GM19035 (cell line): Measurements from ENCODE around the gene PLEKHN1.

ENCODE experiments used
- ATAC-seq: cut with Tn5 transposase; IDR thresholded peaks from one replicate; pipeline ENCODE4 v1.9.1; 2021; ENCODE audit not compliant: unreplicated experiment

PLEKHN1 gene

DNA sequence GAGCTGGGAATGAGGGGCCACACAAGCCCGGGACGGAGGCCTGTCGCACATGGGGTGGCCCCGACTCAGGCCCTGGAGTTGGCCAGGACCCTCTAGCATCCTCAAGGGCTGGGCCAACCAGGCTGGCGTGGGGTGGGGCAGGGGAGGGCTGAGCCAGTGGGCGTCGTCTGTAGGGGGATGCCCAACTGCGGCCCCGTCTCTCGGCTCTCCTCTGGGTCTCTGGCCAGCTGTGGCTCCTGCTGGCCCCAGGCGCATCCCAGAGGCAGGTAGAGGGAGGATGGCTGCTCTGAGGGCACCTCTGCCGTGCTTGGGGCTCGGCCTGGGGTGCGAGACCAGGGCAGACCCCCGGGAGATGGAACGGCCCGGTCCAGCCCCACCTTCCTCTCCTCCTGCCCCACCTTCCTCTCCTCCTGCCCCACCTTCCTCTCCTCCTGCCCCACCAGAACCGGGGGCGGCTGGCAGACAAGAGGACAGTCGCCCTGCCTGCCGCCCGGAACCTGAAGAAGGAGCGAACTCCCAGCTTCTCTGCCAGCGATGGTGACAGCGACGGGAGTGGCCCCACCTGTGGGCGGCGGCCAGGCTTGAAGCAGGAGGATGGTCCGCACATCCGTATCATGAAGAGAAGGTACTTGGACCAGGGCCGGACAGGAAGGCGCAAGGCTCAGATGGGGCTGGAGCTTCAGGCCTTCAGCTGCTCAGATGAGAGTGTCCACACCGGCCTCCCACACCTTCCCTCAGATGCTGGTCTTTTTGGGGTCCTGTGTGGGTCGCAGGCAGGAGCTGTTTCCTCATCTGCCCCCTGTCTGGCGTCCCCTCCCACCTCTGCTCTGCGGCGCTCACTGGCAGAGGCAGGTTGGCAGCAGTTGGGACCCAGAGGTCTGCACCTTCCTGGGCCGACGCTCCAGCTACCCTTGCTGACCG, 36.3 kb upstream of the PLEKHN1 start:
- no peak for ATAC-seq

DNA sequence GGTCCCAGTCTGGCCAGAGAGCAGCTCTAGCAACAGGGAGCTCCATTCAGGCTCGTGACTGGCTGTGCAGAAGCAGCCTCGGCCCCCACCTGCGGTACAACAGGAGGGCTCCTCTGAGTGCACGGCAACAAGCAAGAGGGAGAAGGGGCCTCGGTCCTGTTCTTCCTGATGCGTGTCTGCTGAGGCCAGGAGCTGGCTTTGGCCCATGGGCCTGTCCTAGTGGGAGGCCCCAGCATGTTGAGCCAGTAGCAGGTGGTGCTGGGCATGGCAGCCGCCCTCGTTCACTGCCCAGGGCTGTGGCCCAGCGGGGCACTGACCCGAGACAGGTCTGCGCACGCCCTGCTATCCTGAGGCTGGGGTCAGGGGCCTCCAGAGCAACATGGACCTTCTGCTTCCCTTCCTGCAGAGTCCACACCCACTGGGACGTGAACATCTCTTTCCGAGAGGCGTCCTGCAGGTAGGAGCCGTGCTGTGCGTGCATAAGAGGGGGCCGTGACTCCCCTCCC, 35.6 kb upstream of the PLEKHN1 start:
- no peak for ATAC-seq

DNA sequence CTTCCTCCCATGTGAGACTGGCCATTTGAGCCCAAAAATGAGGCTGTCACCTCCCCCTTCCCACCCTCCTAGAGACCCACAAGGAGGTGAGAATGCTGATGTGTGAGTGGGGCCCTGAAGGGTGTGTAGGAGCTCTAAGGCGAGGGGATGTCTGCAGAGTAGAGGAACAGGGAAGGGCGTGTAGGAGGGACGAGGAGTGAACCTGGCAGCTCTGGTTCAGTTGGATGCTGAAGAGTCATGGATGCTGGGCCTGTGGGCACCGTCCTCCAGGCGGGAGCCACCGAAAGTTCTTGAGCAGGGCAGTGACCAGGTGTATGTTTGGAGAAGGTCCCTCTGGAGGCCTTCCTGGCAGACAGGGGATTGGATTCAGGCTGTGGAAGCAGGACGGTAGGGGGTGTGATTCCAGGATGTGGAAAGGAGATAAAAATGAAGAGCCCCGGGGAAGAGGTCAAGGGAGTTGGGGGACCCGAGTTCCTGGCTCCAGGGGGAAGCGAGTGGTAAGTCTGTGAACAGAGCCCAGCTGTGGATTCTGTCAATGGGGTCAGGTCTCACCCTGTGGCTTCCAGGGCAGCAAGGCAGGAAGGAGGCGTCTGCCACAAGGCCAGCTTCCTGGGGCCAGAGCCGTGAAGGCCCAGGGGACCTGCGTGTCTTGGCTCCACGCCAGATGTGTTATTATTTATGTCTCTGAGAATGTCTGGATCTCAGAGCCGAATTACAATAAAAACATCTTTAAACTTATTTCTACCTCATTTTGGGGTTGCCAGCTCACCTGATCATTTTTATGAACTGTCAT, 34.7 kb upstream of the PLEKHN1 start:
- ATAC-seq: no peak

DNA sequence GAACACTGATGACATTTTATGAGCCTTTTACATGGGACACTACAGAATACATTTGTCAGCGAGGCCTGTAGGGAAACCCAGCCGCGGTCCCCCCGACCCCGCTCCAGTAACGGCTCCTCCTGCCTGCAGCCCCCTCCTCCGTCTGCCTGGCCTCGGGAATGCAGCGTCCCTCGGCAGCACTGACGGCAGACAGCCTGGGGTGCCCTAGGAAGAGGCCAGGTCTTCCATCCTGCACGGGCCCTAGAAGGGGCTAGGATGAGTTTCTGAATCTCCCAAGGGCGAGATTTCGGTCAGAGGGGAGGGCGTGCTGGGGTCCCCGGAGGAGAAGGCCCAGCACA, 34.1 kb upstream of the PLEKHN1 start:
- ATAC-seq: no peak

DNA sequence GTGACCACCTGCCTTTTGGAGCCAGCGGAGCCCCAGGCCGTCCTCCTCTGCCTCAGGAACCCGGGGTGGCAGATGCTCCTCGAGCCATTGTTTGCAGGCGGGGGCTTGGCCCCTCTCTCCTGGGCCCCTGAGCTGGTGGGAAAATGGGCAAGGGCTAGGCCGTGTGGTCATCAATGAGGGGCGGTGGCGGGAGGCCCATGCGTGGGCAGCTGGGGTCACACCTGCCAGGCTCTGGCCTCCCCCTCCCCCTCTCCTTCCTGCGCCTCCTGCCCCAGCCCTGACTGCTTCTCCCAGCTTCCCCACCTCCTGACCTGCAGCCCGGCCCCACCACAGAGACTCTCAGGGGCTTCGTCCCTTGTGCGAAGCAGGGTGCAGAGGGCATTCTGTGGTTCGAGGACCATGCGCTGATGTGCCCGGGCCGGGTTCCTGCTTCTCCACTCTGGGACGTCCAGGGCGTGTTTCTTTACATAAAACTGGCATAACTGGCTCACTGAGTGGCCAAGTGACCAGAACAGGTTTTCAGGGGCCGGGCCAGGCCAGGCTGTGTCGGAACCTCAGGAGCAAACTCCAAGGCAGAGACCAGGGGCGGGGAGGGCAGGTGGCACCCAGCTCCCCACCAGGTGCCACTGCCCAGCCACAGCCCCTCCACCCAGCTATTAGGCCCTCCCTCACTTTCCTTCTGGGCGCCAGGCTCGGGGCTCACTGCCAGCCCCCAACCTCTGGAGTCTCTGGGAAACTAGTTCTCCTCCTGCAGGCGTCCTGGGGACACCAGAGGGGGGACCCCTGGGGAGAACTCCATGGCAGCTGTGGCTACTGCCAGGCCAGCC, 33.3 kb upstream of the PLEKHN1 start:
- ATAC-seq: no peak

DNA sequence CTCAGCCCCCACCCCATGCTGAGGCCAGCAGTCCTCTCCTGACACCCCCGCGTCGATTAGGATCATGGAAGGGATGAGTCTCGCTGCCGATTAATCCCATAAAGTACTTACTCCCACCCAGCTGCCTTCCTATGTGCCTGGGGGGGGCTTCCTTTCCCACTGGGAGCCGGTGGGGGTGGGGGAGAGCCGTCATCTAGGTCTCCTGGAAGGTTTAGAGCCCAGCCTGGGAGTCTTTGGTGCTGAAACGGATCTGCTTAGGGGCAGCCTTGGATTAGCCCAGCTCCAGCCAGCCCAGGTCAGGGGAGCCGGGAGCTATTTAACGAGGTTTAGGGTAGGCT, 32.7 kb upstream of the PLEKHN1 start:
- no peak for ATAC-seq

DNA sequence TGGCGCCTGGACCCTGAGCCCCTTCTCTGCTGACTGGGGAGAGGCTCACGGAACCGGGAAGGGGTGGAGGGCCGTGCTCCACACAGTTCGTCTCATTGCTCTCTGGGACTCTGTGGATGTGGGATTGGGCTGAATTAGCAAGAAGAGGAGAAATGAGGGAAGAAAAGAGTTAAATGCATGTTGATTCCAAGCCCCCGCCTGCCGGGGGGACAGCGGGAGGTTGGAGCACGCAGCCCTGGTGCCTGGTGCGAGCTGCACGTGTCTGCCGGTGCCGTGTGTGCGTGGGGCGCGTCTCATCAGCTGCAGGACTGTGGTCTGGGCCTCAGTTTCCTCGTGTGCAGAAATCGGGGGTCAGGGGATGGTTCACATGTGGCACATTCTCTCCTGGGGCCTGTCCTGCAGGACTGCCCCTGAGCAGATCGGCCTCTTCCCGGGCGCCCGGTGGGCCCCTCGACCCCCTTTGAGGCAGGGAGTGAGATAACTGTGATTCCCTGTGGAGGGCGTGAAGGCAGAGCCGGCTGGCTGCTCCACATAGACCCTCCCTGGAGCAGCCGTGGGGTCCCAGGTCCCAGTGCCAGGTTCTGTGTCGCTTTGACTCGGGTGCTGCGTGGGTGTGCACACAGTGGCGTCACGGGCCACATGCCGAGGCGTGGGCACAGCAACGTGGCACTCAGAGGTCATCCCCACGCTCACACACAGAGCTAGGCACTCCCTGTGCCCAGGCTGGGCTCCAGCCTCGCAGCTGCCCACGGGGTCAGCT, 31.1 kb upstream of the PLEKHN1 start:
- ATAC-seq: no peak

DNA sequence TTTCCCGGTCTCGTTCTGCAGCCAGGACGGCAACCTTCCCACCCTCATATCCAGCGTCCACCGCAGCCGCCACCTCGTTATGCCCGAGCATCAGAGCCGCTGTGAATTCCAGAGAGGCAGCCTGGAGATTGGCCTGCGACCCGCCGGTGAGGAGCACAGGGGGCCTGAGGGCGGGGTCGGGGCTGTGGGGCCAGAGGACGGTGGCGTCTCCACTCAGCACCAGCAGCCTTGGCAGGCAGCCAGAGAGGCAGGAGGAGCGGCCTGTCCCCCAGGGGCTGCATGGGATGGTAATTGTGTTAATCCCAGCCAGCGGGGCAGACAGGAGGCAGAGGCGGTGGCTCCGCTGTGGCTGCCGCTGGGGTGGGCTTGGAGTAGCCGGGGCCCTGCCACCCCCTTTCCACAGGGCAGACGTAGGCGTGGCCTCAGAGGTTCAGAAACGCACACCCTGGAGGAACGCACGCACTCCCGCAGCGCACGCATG, 30.5 kb upstream of the PLEKHN1 start:
- ATAC-seq: no peak

DNA sequence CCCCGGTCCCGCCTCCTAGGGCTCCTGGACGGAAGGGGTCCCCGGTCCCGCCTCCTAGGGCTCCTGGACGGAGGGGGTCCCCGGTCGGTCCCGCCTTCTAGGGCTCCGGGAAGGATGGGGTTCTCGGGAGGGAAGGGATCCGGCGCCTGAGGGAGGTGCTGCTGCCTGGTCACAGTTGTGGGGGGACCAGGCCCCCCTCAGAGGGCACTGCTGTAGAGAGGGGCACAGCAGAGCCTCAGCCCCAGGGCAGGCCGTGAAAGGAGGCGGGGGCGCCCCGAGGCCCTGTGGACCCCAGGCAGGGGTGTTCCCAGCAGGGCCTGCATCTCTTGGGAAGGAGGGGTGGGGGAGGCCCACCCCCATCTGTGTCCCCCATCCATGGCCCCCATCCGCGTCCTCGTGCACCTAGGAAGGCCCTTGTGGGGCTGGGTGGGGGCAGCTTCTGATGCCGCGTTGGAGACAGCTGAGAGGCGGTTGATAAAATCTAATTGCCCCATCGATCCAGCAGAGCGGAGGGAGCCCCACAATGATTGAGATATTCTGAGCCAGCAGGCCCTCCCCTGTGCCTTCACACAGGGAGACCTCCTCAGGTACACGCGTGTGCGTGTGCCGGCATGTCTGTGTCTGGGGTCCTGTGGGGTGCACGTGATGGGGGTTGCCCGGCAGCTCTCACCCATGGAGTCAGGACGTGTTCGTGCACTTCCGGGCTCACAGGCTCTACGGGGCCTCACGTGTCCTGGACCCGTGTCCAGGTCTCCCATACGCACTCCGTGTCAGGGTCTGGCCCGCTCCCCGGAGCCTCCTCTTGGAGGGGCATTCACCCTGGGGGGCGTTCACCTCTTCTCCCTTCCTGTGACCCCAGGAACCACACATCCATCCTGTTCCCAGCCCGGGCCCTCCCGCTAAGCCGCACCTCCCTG, 29.7 kb upstream of the PLEKHN1 start:
- no peak for ATAC-seq

DNA sequence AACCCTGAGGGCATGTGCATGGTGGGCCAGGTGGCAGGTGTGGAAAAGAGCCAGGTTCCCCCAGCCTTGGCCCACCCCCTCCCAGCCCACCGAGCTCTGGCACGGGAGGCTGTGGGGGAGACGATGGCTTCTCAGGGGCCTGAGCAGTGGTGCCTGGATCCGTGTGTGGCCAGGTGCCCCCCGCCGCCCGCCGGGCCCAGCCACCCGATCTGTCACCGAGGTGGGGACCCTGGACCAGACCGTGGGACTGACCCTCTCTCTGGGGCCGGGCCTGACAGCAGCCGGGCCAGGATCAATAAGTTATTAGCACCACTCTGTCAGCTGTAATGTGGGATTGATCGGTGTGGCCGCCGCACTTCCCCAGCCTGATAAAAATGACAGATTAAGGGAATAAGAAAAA, 28.8 kb upstream of the PLEKHN1 start:
- ATAC-seq: no peak

DNA sequence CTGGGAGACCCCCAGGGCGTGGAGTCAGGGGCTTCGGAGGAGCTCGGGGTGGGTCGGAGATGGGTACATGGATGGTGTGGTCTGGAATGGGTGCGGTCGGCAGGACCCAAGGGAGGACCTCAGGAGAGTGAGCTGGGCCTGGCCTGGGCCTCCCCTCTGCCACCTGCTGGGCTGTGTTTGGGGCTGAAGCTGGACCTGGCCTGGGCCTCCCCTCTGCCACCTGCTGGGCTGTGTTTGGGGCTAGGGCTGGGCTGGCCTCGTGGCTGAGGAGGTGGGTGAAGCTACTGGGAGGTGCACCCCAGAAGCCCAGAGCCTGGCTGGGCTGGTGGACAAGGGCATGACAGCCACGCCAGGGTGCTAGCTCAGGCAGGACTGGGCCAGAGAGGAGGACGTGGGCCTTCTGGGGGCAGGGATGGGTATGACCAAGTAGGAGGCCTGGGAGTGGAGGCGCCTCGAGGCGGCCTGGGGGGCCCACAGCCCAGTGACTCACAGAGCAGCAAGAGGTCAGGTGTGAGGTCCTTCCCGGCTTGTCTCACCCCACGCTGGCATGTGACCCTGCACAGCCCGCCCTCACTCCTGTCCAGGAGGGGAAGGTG, 28.1 kb upstream of the PLEKHN1 start:
- no peak for ATAC-seq

DNA sequence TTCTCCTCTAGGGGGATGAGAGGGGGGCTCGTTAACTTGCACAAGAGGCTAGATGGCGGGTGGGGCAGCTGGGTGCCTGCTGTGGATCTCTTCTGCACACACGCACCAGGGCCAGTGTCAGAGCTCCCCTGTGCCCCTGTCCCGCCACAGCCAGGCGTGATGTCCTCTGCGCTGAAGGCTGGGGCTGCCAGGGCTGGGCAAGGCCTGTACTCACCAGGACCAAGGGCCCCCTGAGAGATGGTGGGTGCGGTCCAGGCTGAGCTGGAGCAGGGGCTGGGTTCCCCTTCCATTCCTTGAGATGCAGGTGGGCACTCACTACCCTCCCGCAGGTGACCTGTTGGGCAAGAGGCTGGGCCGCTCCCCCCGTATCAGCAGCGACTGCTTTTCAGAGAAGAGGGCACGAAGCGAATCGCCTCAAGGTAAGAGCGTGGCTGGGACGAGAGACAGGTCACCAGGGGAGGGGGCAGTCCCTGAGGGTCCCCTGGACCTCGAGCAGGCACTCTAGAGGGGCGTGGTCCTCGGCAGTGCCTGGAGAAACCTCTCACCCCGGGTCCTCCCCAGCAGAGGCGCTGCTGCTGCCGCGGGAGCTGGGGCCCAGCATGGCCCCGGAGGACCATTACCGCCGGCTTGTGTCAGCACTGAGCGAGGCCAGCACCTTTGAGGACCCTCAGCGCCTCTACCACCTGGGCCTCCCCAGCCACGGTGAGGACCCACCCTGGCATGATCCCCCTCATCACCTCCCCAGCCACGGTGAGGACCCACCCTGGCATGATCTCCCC, 27.4 kb upstream of the PLEKHN1 start:
- no peak for ATAC-seq

DNA sequence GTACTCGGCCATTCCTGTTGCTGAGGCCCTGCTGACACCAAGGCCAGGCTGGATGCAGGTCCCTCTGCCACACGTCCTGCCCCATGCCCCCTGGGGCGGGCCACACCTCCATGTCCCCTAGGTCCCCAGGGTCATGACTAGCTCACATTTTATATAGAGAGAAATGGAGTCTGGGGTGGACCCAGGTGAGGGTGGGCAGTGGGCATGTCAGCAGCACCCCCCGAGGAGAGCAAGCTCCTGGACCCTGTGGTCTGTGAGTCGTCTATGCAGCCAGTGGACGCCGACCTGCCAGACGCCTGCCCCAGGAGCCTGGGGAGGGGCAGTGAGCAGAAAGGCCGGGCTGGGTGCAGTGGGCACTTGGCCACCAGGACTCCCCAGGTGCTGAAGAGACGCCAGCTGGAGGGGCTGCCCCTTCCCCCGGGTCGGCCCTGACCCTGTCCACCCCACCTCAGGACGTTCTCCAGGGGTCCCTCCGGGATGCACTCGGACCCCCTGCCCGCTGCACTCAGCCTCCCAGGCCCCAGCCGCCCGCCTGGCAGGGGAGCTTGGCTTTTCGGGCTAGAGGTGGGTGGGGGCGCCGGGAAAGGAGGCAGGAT, 26.7 kb upstream of the PLEKHN1 start:
- no peak for ATAC-seq

DNA sequence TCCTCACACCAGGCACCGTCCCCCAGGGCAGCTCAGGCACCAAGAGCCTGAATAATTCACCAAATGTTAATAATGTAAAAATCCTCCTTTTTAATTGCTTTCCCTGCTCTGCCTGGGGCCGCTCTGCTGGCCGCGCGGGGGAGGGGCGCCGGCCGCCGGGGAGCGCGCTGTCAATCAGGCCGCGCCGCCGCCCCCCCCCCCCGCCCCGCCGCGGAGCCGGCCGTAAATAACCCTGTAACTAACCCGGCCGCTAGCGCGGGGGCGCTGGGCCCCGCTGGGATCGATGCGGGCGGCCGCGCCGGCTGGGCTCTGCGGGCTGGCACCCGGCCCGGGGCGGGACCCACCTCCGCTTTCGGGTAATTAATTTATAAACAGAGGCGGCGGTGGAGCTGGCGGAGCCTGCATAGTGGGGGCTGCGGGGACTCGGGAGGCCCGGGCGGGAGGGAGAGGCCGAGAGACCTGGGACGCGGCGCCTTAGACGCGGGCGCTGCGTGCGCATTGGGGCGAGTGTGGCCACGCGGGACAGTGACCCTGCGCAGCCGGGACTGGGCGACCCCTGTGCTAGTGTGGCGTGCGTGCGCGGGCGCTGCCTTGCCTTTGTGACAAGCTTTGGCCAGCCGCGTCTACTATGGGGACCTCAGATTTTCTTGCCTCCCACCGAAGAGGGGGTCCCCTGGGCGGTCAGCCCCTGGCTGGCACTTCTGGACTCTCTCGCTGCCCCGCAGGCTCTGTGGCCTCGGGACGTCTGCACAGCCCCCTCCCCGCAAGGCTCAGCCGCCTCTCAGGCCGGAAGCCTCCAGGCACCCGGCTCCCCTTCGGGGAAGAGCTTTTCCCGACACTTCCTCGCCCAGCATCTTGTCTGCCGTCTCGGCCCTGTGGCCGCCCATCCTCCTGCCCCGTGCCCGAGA, 25.9 kb upstream of the PLEKHN1 start:
- ATAC-seq: no peak

DNA sequence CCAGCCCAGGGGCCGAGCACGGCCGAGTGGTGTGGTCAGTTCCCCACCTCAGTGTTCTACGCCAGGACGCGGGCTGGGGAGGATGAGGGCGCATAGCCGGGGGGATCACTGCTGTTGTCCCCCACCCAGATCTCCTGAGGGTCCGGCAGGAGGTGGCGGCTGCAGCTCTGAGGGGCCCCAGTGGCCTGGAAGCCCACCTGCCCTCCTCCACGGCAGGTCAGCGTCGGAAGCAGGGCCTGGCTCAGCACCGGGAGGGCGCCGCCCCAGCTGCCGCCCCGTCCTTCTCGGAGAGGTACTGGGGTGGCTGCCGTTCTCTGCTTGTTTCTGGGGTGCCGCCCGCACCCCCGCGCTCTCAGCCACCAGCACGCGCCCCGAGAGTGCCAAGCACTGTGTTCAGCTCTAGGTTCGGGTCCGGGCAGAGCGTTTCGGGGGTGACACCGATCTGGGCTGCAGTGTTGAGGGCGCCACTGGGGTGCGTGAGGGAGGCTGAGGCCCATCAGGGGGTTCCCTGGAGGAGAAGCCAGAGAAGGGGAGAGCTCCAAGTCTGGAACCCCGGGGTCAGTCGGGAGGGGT, 25.2 kb upstream of the PLEKHN1 start:
- no peak for ATAC-seq

DNA sequence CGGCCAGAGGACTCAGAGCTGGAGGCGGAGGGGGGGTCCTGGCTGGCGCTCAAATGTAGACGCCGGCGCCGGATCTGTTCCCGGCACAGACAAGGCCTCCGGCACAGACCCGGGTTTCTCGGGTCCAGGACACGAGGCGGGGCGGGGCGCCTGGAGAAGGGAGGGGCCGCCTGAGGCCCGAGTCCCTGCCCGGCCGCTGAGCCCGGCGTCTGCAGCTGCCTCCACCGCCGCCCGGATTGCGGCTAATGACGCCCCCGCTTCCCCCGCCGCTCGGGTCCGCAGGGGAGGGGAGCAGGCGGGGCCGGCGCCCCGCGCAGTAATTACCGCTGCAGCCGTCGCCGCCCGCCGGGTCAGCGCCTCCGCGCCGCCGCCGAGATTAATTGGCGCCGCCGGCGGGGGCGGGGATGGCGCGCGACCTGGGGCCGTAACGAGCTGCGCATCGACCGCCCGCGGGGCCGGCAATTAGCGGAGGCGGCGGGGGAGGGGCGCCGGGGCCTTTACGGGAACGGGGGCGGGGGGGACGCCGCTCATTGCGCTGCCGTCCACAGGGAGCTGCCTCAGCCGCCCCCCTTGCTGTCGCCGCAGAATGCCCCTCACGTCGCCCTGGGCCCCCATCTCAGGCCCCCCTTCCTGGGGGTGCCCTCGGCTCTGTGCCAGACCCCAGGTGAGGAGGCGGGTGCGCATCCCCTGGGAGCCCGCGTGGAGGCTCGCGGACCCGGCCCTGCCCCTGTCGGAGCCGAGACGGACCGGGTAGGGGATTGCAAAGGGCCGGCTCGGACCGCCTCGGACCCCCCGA, 24.5 kb upstream of the PLEKHN1 start:
- ATAC-seq: no peak
